Endothelial cell of umbilical vein (primary cell): ENCODE results near the gene LAP3. TPM values are rescaled to one million over a fixed set of nuclear protein-coding genes. Genes with fewer than 3 reads are reported as not detected.

Experiments
- BruUV-seq: library from RNA; stranded (reverse); fragments of 400-500 nt; replicated peaks from 2 replicates; lab custom pipeline; 2021; lab: Mats Ljungman, UMichigan
- CTCF ChIA-PET: fragments of 300-600, 350-600 bp; sonication (Branson Sonifier 250); formaldehyde crosslinking; loops from one replicate; lab custom pipeline; 2021; ENCODE audit warnings: antibody characterized with exemption, inconsistent platforms; lab: Charles Lee
- POLR2A ChIA-PET: fragments of 300-600, 350-600 bp; sonication (Branson Sonifier 250); formaldehyde crosslinking; loops from one replicate; lab custom pipeline; 2021; ENCODE audit warnings: antibody characterized with exemption, inconsistent platforms; lab: Charles Lee
- DNase-seq: peaks from one replicate; pipeline ENCODE4 v3.0.0-alpha.2; 2011; ENCODE audit warnings: low read depth, low spot score
- FAIRE-seq: peaks from 2 replicates; lab custom pipeline; 2011; peaks lifted over from hg19 to GRCh38; lab: Jason Lieb, UNC
- H2AFZ ChIP-seq: 2 replicates; pipeline ENCODE4 v1.6.0; 2012; ENCODE audit warnings: low read depth, low read length, control low read depth, inconsistent platforms
- H3K27ac ChIP-seq: 2 replicates; pipeline ENCODE4 v1.5.1; 2011; ENCODE audit warnings: low read depth, mild to moderate bottlenecking, control low read depth, low read length, moderate library complexity; ENCODE audit not compliant: insufficient read depth
- H3K27me3 ChIP-seq, 2 experiments: 2 replicates each; pipeline versions ENCODE4 v1.6.0 to v1.6.1; 2011; ENCODE audit warnings: low read length in 2 of 2, mixed read lengths in 1 of 2; ENCODE audit not compliant: control insufficient read depth in 2 of 2, insufficient read depth in 2 of 2
- H3K36me3 ChIP-seq, 2 experiments: 2 replicates in 1 of 2; 3 replicates in 1 of 2; pipeline ENCODE4 v1.5.1; 2011; ENCODE audit warnings: low read length in 2 of 2, mild to moderate bottlenecking in 1 of 2, moderate library complexity in 1 of 2; ENCODE audit not compliant: control insufficient read depth in 2 of 2, insufficient read depth in 2 of 2; ENCODE audit errors: extremely low read depth in 1 of 2
- H3K4me1 ChIP-seq: 3 replicates; pipeline ENCODE4 v1.5.1; 2011; ENCODE audit warnings: mild to moderate bottlenecking, low read length; ENCODE audit not compliant: control insufficient read depth, insufficient read depth; ENCODE audit errors: extremely low read depth
- H3K4me2 ChIP-seq: 2 replicates; pipeline ENCODE4 v1.6.1; 2011; ENCODE audit warnings: low read length, control low read depth, mixed read lengths; ENCODE audit not compliant: insufficient read depth
- H3K4me3 ChIP-seq, 3 experiments: fragments of 200-600 bp in 1 of 3; sonication (generic), shearing (Covaris generic) in 1 of 3; replicated peaks in 1 of 3; 2 replicates each; pipeline ENCODE4 v1.5.1; 2011 to 2016; ENCODE audit warnings: control low read depth in 3 of 3, low read length in 3 of 3, mild to moderate bottlenecking in 2 of 3, inconsistent platforms in 1 of 3, low read depth in 1 of 3, moderate library complexity in 1 of 3; ENCODE audit not compliant: insufficient read depth in 1 of 3
- H3K79me2 ChIP-seq: 2 replicates; pipeline ENCODE4 v1.6.0; 2012; ENCODE audit warnings: low read length, inconsistent platforms; ENCODE audit not compliant: control insufficient read depth, insufficient read depth
- H3K9ac ChIP-seq: replicated peaks from 2 replicates; pipeline ENCODE3; 2011; ENCODE audit warnings: low read length, control low read depth; ENCODE audit not compliant: insufficient read depth; ENCODE audit errors: extremely low read depth
- H3K9me1 ChIP-seq: replicated peaks from 3 replicates; pipeline ENCODE4 v1.6.0; 2011; ENCODE audit warnings: mild to moderate bottlenecking, low read length; ENCODE audit not compliant: control insufficient read depth, insufficient read depth; ENCODE audit errors: extremely low read depth
- H3K9me3 ChIP-seq: replicated peaks from 2 replicates; pipeline ENCODE4 v1.5.1; 2012; ENCODE audit warnings: low read length, inconsistent platforms; ENCODE audit not compliant: control insufficient read depth, insufficient read depth
- H4K20me1 ChIP-seq: replicated peaks from 2 replicates; pipeline ENCODE3; 2011; ENCODE audit warnings: mild to moderate bottlenecking, low read length; ENCODE audit not compliant: control insufficient read depth, insufficient read depth; ENCODE audit errors: extremely low read depth
- CTCF ChIP-seq, 2 donors: IDR thresholded peaks; 1 replicate in 1 of 2; 2 replicates in 1 of 2; pipeline ENCODE4 v1.5.1; 2011; ENCODE audit warnings: low read length in 2 of 2, mild to moderate bottlenecking in 2 of 2, moderate library complexity in 2 of 2, control low read depth in 1 of 2, inconsistent platforms in 1 of 2, low read depth in 1 of 2; ENCODE audit not compliant: insufficient read depth in 1 of 2; ENCODE audit errors: extremely low read depth in 1 of 2
- EZH2 ChIP-seq: IDR thresholded peaks from 2 replicates; pipeline ENCODE4 v1.6.1; 2012; ENCODE audit warnings: borderline replicate concordance, low read depth, mild to moderate bottlenecking, moderate library complexity, low read length, inconsistent platforms; ENCODE audit not compliant: severe bottlenecking
- FOS ChIP-seq: IDR thresholded peaks from 2 replicates; pipeline ENCODE4 v1.6.1; 2011; ENCODE audit warnings: mild to moderate bottlenecking, low read length, moderate library complexity, borderline replicate concordance; ENCODE audit not compliant: insufficient read depth
- GATA2 ChIP-seq: IDR thresholded peaks from 2 replicates; pipeline ENCODE4 v1.7.0; 2011; ENCODE audit warnings: low read depth, mild to moderate bottlenecking, moderate library complexity, mixed read lengths, low read length; ENCODE audit not compliant: insufficient read length, insufficient read depth
- JUN ChIP-seq: IDR thresholded peaks from 2 replicates; pipeline ENCODE4 v1.6.1; 2011; ENCODE audit warnings: borderline replicate concordance, low read depth; ENCODE audit not compliant: insufficient read length, insufficient read depth
- MYC ChIP-seq: IDR thresholded peaks from one replicate; pipeline ENCODE4 v1.6.1; 2011; ENCODE audit warnings: mild to moderate bottlenecking, low read depth, low read length
- POLR2A ChIP-seq: IDR thresholded peaks from 2 replicates; pipeline ENCODE4 v1.6.1; 2012; ENCODE audit warnings: low read depth, mild to moderate bottlenecking, control low read depth, low read length
- POLR2AphosphoS5 ChIP-seq: IDR thresholded peaks from 2 replicates; pipeline ENCODE4 v1.6.1; 2012; ENCODE audit warnings: low read depth, mild to moderate bottlenecking, control low read depth, low read length, moderate library complexity; ENCODE audit not compliant: insufficient read depth
- dilution Hi-C: fragments of 300-500 bp; cut with MboI; formaldehyde crosslinking; loops from one replicate; pipeline ENCODE4 v1.15.0; 2019; ENCODE audit warnings: low sequenced_read_pairs; ENCODE audit not compliant: extremely low pct_ligation_motif_present
- intact Hi-C: fragments of 100-400 bp; cut with micrococcal nuclease; formaldehyde crosslinking; loops from one replicate; pipeline ENCODE4 v1.10.0; 2022
- polyA plus RNA-seq, 4 experiments: library from polyadenylated mRNA; depleted of rRNA in 3 of 4; stranded (reverse) in 3 of 4; unstranded in 1 of 4; fragments of >200 nt; gene quantifications; 2 replicates each; pipeline versions ENCODE4 v1.2.1 to v1.2.3, GENCODE V29; 2011 to 2012; ENCODE audit warnings: missing spikeins in 1 of 4
- total RNA-seq: library from RNA; stranded (reverse); gene quantifications from 2 replicates; pipeline ENCODE4 v1.2.3, GENCODE V29; 2021
- TF ChIP-seq, protein P1 (sequence below): IDR thresholded peaks from 2 replicates; pipeline ENCODE4 v1.6.1; 2011; ENCODE audit not compliant: insufficient read depth, insufficient read length

The LAP3 gene
- total and polyA plus RNA-seq, 2 donors (not counting 3 experiments of a cell fraction or from before 2014, with no cell fraction given), result 82.4 to 94.8 TPM

DNA sequence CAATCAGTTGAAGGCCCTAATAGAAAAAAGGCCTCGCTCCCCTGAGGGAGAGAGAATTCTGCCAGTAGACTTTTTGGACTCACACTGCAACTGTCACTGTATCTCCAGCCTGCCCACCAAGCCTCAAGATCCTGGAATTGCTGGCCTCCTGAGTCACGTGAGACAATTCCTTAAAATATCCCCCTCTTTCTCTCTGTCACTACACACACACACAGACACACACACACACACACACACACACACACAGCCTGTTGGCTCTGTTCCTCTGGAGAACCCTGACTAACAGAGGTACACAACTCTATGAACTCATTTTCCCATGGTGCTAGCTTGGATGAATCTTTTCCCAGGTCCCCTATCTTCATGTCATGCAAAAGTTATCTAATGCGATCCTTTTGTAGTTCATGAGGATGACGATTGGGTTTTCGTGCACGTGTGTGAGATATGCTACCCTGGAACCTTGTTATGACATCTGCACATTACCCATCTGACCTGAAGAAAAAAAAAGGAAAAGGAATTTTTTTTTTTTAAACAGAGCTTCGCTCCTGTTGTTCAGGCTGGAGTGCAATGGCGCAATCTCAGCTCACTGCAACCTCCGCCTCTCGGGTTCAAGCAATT lies 48.3 kb upstream of the LAP3 start:
- Histone ChIP-seq H3K27me3 (no peaks in the 10 kb centered on the region), H3K79me2 (no peaks in the 10 kb centered on the region), H4K20me1 (no peaks in the 10 kb centered on the region), H3K9me1 (no peaks in the 10 kb centered on the region), H3K27ac (no peak overlapping the region), H3K4me1 (no peaks in the 10 kb centered on the region), H3K9me3 (no peaks in the 10 kb centered on the region), H3K36me3 (no peaks in the 10 kb centered on the region), H3K9ac (no peak overlapping the region), H2AFZ (no peak overlapping the region), H3K4me3 (no peak overlapping the region), H3K4me2 (no peak overlapping the region)
- FAIRE-seq (no peak), DNase-seq (no peak)
- ChIA-PET POLR2A (no interaction called here), CTCF (no interaction called here)
- TF ChIP-seq EZH2 (no peak), FOS (no peak), JUN (no peak), POLR2AphosphoS5 (no peak)
- no TSS peak for BruUV-seq
- intact Hi-C loops (no loop called here), dilution Hi-C loops (no loop called here)

- intact Hi-C loops, result no loop called here
- no peaks in the 10 kb centered on the region for H4K20me1 ChIP-seq
- no peak overlapping the region for H3K4me3 ChIP-seq
- dilution Hi-C loops, result no loop called here
- H3K79me2 ChIP-seq, result no peaks in the 10 kb centered on the region
- H3K9me1 ChIP-seq, result no peaks in the 10 kb centered on the region
- POLR2A ChIA-PET, result no interaction called here
- H3K9ac ChIP-seq, result no peak overlapping the region
- no peak overlapping the region for H2AFZ ChIP-seq
- H3K36me3 ChIP-seq, result no peaks in the 10 kb centered on the region
- TF ChIP-seq CTCF (IDR thresholded peaks at IDR 0.05; ENCODE audit: extremely low read depth in 1 of 2, insufficient read depth in 1 of 2, low read depth in 1 of 2, low read length in 2 of 2) (no peak), JUN (no peak), GATA2 (no peak), EZH2 (no peak), FOS (no peak), POLR2AphosphoS5 (no peak), MYC (no peak), POLR2A (no peak)
- TF ChIP-seq, protein P1, sequence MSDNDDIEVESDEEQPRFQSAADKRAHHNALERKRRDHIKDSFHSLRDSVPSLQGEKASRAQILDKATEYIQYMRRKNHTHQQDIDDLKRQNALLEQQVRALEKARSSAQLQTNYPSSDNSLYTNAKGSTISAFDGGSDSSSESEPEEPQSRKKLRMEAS, result no peak
- no peaks in the 10 kb centered on the region for H3K4me1 ChIP-seq
- H3K4me2 ChIP-seq, result no peak overlapping the region
- no TSS peak for BruUV-seq
- H3K9me3 ChIP-seq, result no peaks in the 10 kb centered on the region
- DNase-seq, result no peak
- H3K27ac ChIP-seq, result no peak overlapping the region
- CTCF ChIA-PET, result no interaction called here
- no peaks in the 10 kb centered on the region for H3K27me3 ChIP-seq
- no peak for FAIRE-seq
Observed at GRCh38 chr4:17531538-17532285, 45.3 kb upstream of the LAP3 start.
